ENCODE measurements around the gene CATSPERE. TPM values are rescaled to one million over a fixed set of nuclear protein-coding genes. Genes with fewer than 3 reads are reported as not detected.
"Not testable (repeated sequence)": the region's sequence is repeated elsewhere in the genome, so short reads cannot be mapped to it uniquely, and the experiment has no call there.

Gene CATSPERE
- total RNA-seq, 2 experiments from 2014 or later = 0.30 to 0.44 TPM

DNA sequence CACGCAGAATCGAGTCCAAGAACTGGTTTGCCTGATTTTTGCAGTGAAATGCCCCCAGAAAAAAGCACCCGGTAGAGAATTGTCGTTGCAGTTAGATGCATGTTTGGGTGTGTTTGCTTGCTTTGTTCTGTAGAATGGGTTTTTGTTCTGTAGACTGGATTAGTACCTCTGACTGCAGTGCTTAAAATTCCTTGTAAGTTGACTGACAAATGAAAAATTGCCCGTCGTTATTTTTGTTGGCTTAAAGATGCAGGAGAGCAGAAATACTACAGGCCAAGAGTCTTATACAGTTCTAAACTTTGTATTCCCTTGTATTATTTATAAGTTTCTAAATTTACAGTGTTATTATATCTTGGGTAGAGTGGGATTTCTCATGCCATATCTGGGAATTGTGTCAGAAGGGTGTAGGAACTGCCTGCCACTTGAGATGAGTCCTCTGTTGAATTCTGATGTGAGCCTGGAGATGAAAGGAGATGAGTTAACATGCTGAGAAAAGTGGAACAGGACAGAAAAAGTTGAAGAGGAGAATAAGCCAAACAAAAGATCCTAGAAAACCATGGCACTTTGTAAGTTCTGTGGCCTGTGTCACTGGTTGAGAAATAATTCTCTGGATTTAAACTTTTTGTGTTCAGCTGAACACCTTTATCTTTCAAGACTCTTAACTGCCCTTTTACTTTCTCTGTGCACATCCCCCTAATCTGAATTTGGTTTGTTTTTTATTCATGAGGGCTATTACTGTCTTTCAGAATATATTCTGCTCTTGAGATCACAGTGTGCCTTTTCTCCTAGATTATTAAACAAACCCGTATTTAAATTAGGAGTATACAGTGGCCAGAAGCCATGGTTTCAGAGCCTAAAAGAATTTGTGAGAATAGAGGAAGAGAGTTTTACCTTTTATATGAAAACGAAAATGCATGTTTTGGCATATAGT lies 193.3 kb downstream of the CATSPERE start:
- peaks cover 17% of the 10 kb centered on the region for H3K4me1 Mint-ChIP-seq

DNA sequence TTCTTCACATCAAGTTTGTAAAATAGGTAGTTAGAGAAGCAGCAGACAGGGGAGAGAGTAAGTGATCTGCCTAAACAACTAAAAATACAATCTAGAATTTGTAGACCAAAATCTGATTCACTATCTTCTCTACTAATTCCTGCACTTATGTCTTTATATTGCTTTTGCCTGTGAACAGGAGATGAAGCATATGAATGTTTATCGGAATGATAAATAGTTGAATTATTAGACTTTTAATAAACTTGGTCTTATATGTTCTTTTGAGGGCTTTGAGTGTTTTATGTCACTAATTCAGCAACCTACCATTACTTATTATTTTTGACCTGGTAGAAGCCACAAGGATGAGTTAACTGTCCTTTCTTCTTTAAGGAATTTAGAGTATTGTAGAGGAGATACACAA lies 194.1 kb downstream of the CATSPERE start:
- Mint-ChIP-seq H3K27me3 (no peaks in the 10 kb centered on the region), H3K4me3 (no peak overlapping the region), H3K9me3 (ENCODE audit: low read depth) (no peaks in the 10 kb centered on the region), H3K4me1 (peaks cover 17% of the 10 kb centered on the region), H3K27ac (no peak overlapping the region), H3K36me3 (peaks cover 30% of the 10 kb centered on the region)
- ATAC-seq (no peak), DNase-seq (no peak)
- CTCF ChIA-PET = no interaction called here

More for the DNA sequence above, 193.3 kb downstream of the CATSPERE start:
- H3K9me3 Mint-ChIP-seq (ENCODE audit: low read depth) = no peaks in the 10 kb centered on the region
- CTCF ChIA-PET = interaction anchor here (0.8 to 2.9 kb wide), 3 partner anchors 9 to 140 kb away, joined by 3 to 17 read pairs (median 4); no protein-coding TSS in a partner anchor
- H3K27me3 Mint-ChIP-seq = no peaks in the 10 kb centered on the region
- DNase-seq (no peak), ATAC-seq (no peak)
- no peak overlapping the region for H3K27ac Mint-ChIP-seq
- H3K36me3 Mint-ChIP-seq = peaks cover 24% of the 10 kb centered on the region
- H3K4me3 Mint-ChIP-seq = no peak overlapping the region

DNA sequence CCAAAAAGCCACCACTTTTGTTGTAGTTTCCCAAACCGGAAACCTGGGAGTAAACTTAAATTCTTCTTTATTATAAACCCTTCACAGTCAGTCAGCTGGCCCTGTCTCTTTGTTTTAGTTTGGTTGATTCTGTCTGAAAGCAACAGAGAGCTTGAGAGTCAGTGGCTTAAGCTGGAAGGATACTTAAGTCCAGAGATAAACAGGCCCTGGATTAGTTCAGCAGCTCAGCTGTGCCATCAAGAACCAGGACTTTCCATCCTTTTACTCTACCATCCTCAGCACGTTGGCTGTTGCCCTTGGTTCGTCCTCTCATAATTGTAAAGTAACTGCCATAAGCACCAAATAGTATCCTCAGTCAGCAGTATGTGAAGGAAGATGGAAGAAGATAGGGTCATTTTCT lies 196.3 kb downstream of the CATSPERE start:
- Mint-ChIP-seq H3K27me3 (no peaks in the 10 kb centered on the region), H3K9me3 (ENCODE audit: low read depth) (peaks cover 2% of the 10 kb centered on the region), H3K4me1 (peaks cover 8% of the 10 kb centered on the region), H3K4me3 (no peak overlapping the region), H3K27ac (no peak overlapping the region), H3K36me3 (peaks cover 36% of the 10 kb centered on the region)
- ATAC-seq = no peak
- CTCF ChIA-PET = no interaction called here
- no peak for DNase-seq

DNA sequence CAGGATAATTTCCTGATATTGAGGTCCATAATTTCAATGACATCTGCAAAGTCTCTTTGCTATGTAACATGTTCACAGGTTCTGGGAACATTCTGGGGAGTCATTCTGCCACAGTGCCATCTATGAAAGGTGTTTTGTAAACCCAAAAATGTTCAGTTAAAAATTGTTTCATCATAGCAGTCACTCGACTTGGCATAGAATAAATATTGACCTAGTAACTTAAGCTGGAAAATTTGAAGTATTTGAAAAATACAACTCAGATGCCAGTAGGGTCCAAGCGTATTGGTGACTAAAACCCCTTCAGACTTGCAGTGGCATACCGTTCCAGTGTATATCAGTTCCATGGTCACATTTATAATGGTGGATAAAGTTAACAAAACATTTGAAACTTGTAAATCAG lies 198.6 kb downstream of the CATSPERE start:
- peaks cover 6% of the 10 kb centered on the region for H3K4me1 Mint-ChIP-seq
- H3K27me3 Mint-ChIP-seq = no peaks in the 10 kb centered on the region
- H3K36me3 Mint-ChIP-seq = peaks cover 36% of the 10 kb centered on the region
- no peak overlapping the region for H3K27ac Mint-ChIP-seq
- no peak for DNase-seq
- H3K9me3 Mint-ChIP-seq (ENCODE audit: low read depth) = peaks cover 2% of the 10 kb centered on the region
- CTCF ChIA-PET = interaction anchor here (1.4 kb wide), 1 partner anchor 12 kb away, joined by 4 read pairs; no protein-coding TSS in a partner anchor
- no peak overlapping the region for H3K4me3 Mint-ChIP-seq
- ATAC-seq = no peak

DNA sequence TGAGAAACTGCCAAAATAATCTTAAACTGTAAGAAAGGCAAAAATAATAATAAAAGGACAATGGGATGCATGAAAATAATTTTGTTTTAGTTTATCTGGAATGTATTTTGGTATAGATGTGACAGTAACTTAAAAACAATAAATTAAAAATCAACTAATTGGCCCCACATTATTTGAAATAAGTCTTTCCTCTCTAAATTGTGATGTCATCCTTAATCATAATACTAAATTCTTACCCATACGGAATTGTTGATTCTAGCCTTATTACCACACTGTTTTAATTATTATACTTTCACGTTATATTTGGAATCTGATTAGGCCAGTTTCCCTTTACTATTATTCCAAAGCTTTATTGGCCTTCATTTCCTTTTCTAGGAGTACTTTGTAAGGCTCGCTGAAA lies 199.5 kb downstream of the CATSPERE start:
- Mint-ChIP-seq H3K4me3 (no peak overlapping the region), H3K4me1 (peaks cover 6% of the 10 kb centered on the region), H3K36me3 (peaks cover 36% of the 10 kb centered on the region), H3K27ac (no peak overlapping the region), H3K9me3 (ENCODE audit: low read depth) (peaks cover 2% of the 10 kb centered on the region), H3K27me3 (no peaks in the 10 kb centered on the region)
- DNase-seq (no peak), ATAC-seq (no peak)
- CTCF ChIA-PET = no interaction called here

DNA sequence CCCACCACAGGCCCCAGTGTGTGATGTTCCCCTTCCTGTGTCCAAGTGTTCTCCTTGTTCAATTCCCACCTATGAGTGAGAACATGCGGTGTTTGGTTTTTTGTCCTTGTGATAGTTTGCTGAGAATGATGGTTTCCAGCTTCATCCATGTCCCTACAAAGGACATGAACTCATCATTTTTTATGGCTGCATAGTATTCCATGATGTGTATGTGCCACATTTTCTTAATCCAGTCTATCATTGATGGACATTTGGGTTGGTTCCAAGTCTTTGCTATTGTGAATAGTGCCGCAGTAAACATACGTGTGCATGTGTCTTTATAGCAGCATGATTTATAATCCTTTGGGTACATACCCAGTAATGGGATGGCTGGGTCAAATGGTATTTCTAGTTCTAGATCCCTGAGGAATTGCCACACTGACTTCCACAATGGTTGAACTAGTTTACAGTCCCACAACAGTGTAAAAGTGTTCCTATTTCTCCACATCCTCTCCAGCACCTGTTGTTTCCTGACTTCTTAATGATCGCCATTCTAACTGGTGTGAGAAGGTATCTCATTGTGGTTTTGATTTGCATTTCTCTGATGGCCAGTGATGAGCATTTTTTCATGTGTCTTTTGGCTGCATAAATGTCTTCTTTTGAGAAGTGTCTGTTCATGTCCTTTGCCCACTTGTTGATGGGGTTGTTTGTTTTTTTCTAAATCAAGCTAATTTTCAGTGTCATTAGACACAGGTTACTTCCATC lies 200.7 kb downstream of the CATSPERE start:
- ATAC-seq; DNase-seq; H3K27me3 Mint-ChIP-seq; H3K4me1 Mint-ChIP-seq; H3K9me3 Mint-ChIP-seq (ENCODE audit: low read depth); H3K27ac Mint-ChIP-seq; CTCF ChIA-PET; H3K4me3 Mint-ChIP-seq: not testable (repeated sequence)
- peaks cover 32% of the 10 kb centered on the region for H3K36me3 Mint-ChIP-seq

DNA sequence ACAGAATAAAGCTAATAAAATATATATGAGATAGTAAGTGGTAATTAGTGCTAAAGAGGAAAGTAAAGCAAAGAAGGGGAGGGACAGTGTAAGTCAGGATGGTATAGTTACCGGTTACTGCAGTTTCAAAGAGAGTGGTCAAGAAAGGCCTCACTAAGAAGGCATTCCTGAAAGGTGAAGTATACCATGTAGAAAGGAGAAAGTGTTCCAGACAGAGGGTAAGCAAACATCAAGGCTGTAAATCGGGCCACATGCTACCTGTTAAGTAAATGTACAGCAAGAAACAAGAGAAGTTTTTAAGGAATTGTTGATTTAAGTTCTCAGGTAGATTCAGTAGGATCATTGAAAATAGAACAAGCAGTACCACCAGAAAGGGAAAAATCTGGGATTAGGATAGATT lies 201.5 kb downstream of the CATSPERE start:
- no peak overlapping the region for H3K4me3 Mint-ChIP-seq
- DNase-seq (no peak), ATAC-seq (no peak)
- peaks cover 2% of the 10 kb centered on the region for H3K9me3 Mint-ChIP-seq (ENCODE audit: low read depth)
- no peak overlapping the region for H3K27ac Mint-ChIP-seq
- H3K4me1 Mint-ChIP-seq = peaks cover 1% of the 10 kb centered on the region
- peaks cover 27% of the 10 kb centered on the region for H3K36me3 Mint-ChIP-seq
- H3K27me3 Mint-ChIP-seq = no peaks in the 10 kb centered on the region
- CTCF ChIA-PET = no interaction called here

DNA sequence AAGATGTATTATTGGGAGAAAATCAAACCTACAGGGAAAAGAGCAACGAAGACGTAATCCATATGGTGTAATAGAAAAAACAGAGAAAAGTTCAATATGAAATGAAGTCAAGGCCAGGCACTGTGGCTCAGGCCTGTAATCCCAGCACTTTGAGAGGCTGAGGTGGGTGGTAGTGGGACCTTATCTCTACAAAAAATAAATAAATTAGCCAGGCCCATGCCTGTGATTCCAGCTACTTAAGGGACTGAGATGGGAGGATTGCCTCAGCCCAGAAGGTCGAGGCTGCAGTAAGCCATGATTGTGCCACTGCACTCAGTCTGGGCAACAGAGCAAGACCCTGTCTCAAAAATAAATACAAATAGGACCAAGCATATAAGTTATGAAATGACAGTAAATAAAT lies 203.3 kb downstream of the CATSPERE start:
- Mint-ChIP-seq H3K36me3 (peaks cover 14% of the 10 kb centered on the region), H3K4me1 (no peaks in the 10 kb centered on the region), H3K9me3 (ENCODE audit: low read depth) (peaks cover 2% of the 10 kb centered on the region), H3K27ac (no peak overlapping the region), H3K4me3 (no peak overlapping the region), H3K27me3 (no peaks in the 10 kb centered on the region)
- no peak for ATAC-seq
- CTCF ChIA-PET = no interaction called here
- DNase-seq = no peak

DNA sequence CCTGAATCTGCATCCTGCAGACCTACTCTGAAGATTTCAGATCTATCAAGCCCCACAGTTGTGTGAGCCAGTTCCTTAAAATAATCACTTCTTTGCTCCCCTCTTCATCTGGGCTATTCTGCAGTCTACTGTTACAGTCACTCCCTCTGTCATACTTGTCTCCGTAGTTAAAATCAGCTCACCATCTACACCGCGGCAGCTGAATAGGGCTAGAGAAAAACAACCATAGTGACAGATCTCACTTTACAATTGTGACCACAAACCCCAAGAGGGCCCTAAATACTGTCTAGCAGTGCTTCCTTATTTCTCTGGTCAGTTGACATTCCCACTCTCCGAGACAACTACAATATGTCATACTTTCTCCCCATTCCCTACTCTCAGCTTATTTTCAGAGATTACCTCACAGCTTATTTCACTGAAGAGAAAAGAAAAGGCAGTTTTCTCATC lies 204.7 kb downstream of the CATSPERE start:
- Mint-ChIP-seq H3K9me3 (ENCODE audit: low read depth) (peaks cover 2% of the 10 kb centered on the region), H3K27ac (no peak overlapping the region), H3K36me3 (peaks cover 12% of the 10 kb centered on the region), H3K27me3 (no peaks in the 10 kb centered on the region), H3K4me3 (no peak overlapping the region), H3K4me1 (no peaks in the 10 kb centered on the region)
- CTCF ChIA-PET = no interaction called here
- ATAC-seq (no peak), DNase-seq (no peak)

DNA sequence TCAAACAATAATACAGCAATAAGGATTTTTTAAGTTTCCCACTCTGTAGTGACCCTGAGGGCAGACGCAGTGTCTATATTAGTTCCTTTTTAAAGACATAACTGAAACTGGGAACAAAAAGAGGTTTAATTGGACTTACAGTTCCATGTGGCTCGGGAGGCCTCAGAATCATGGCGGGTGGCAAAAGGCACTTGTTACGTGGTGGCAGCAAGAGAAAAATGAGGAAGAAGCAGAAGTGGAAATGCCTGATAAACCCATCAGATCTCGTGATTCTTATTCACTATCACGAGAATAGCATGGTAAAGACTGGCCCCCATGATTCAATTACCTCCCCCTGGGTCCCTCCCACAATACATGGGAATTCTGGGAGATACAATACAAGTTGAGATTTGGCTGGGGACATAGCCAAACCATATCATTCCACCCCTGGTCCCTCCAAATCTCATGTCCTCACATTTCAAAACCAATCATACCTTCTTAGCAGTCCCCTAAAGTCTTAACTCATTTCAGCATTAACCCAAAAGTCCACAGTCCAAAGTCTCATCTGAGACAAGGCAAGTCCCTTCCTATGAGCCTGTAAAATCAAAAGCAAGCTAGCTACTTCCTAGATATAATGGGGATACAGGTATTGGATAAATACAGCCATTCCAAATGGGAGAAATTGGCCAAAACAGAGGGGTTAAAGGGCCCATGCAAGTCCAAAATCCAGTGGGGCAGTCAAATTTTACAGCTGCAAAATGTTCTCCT lies 205.8 kb downstream of the CATSPERE start:
- H3K36me3 Mint-ChIP-seq = peaks cover 16% of the 10 kb centered on the region
- CTCF ChIA-PET; DNase-seq; H3K27me3 Mint-ChIP-seq; ATAC-seq; H3K4me1 Mint-ChIP-seq; H3K4me3 Mint-ChIP-seq; H3K9me3 Mint-ChIP-seq (ENCODE audit: low read depth); H3K27ac Mint-ChIP-seq: not testable (repeated sequence)

DNA sequence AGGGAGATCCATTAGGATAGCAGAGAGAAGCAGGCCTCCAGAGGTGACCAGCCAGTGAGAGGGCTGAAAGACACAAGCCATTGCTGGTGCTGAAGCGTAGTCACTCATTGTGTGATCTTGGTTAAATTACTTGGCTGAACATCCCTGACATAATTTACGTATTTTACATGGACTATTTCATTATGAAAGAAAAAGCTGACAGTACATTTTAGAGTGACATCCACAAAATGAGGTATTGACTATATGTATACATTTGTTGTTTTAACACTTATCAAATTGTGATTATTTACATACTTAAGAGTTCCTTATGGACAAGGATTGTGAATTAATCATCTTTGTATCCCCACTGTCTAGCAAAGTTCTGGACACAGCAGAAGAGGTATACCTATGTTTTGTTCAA lies 206.7 kb downstream of the CATSPERE start:
- H3K4me1 Mint-ChIP-seq = no peaks in the 10 kb centered on the region
- no peaks in the 10 kb centered on the region for H3K27me3 Mint-ChIP-seq
- no peaks in the 10 kb centered on the region for H3K9me3 Mint-ChIP-seq (ENCODE audit: low read depth)
- CTCF ChIA-PET = no interaction called here
- peaks cover 19% of the 10 kb centered on the region for H3K36me3 Mint-ChIP-seq
- DNase-seq (no peak), ATAC-seq (no peak)
- H3K27ac Mint-ChIP-seq = no peak overlapping the region
- no peak overlapping the region for H3K4me3 Mint-ChIP-seq

DNA sequence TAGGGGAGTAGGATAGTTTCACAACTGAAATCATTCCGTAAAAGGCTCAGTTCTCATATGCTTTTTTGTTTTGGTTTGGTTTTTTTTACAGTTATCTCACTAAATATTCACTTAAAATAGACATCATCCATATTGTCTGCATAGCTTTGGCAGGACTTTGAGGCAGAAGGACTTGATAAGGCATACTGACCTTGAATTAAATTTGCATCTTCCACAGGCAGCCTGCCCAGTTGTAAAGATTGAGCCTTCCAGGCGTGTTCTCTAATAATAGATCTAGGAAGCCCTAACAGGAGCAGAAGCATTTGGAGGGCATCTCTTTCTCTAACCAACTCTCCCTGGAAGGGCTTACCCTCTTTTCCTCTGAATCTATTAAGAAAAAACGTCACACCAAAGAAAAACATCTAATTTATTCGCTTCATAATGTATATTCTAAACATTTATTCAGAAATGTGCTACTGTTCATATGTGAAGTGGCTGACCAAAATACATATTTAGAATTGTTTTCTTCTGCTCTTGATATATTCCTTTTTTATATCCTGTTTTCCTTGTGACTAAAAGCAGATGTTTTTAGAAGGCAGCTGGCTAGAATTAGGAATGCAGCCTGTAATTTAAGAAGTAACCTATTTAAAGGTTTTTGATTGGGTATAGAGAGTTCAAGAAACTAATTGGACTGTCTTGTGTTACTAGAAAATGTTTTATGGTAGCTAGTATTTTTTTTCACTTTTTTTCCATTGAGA lies 212.0 kb downstream of the CATSPERE start:
- Mint-ChIP-seq H3K4me1 (no peaks in the 10 kb centered on the region), H3K27me3 (no peaks in the 10 kb centered on the region), H3K27ac (no peak overlapping the region), H3K9me3 (ENCODE audit: low read depth) (no peaks in the 10 kb centered on the region), H3K4me3 (no peak overlapping the region), H3K36me3 (peaks cover 43% of the 10 kb centered on the region)
- no peak for DNase-seq
- CTCF ChIA-PET = no interaction called here
- ATAC-seq = no peak

DNA sequence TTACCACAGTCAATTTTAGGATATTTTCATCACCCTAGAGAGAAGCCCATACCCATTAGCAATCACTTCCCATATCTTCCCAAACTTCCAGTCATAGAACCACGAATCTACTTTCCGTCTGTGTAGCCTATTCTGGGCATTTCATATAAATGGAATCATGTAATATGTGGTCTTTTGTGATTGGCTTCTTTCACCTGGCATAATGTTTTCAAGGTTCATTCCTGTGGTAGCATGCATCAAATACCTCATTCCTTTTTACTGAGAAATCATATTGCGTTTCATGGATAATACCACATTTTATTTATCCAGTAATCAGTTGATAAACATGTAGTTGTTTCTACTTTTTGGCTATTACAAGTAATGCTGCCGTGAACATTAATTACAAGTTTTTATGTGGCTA lies 213.4 kb downstream of the CATSPERE start:
- Mint-ChIP-seq H3K36me3 (peaks cover 44% of the 10 kb centered on the region), H3K4me1 (no peaks in the 10 kb centered on the region), H3K9me3 (ENCODE audit: low read depth) (no peaks in the 10 kb centered on the region), H3K4me3 (no peak overlapping the region), H3K27ac (no peak overlapping the region), H3K27me3 (no peaks in the 10 kb centered on the region)
- CTCF ChIA-PET = interaction anchor here (0.7 kb wide), 1 partner anchor 26 kb away, joined by 5 read pairs; no protein-coding TSS in a partner anchor
- DNase-seq (no peak), ATAC-seq (no peak)
